Ureter (tissue), 1 donor: ENCODE results near the gene EIF5A. TPM values are rescaled to one million over a fixed set of nuclear protein-coding genes. Genes with fewer than 3 reads are reported as not detected.

Experiments
- DNase-seq: peaks from one replicate; pipeline ENCODE4 v3.0.0-alpha.2; 2020; ENCODE audit warnings: low spot score
- total RNA-seq: library from RNA; stranded (reverse); gene quantifications from one replicate; pipeline ENCODE4 v1.2.4, GENCODE V29; 2023
- donor health status: DM: yes; HTN: yes; CAD: no.

Gene EIF5A
- total RNA-seq, 1 donor from 2014 or later = 425 TPM

- DNase-seq = no peak
Observed at GRCh38 chr17:7355053-7355452, 47.6 kb downstream of the EIF5A start, which contains the start of gene TMEM95. Gene TMEM95, plus strand, starts transcription at chr17:7355156. Its CDS starts 49 bp downstream, at chr17:7355205.

GRCh38 chr17:7355573-7355972 is 48.1 kb downstream of the EIF5A start:
- no peak for DNase-seq

- DNase-seq = peak; percentile 77
Observed at GRCh38 chr17:7356072-7356549, 48.7 kb downstream of the EIF5A start.

- DNase-seq = no peak
Observed at GRCh38 chr17:7356756-7357155, 49.3 kb downstream of the EIF5A start.

GRCh38 chr17:7357381-7357780 is 50.0 kb downstream of the EIF5A start:
- no peak for DNase-seq

- no peak for DNase-seq
Observed at GRCh38 chr17:7361906-7362305, 54.5 kb downstream of the EIF5A start.

Other genes with a start within 250 kb of the EIF5A start
- gene CLEC10A, start 227.4 kb upstream of the EIF5A start, total RNA-seq = 5.1 TPM
- gene ASGR2, start 192.8 kb upstream of the EIF5A start, total RNA-seq = not detected
- gene ASGR1, start 128.3 kb upstream of the EIF5A start, total RNA-seq = 2.6 TPM
- 26.8 TPM for gene DLG4, start 87.8 kb upstream of the EIF5A start, total RNA-seq
- 855 TPM for gene ACADVL, start 87.7 kb upstream of the EIF5A start, total RNA-seq
- 38.4 TPM for gene DVL2, start 73.1 kb upstream of the EIF5A start, total RNA-seq
- gene PHF23, start 68.2 kb upstream of the EIF5A start, total RNA-seq = 37.6 TPM
- gene GABARAP, start 65.2 kb upstream of the EIF5A start, total RNA-seq = 453 TPM
- 116 TPM for gene CTDNEP1, start 55.9 kb upstream of the EIF5A start, total RNA-seq
- gene ELP5, start 55.4 kb upstream of the EIF5A start, total RNA-seq = 46.3 TPM
- gene CLDN7, start 45.1 kb upstream of the EIF5A start, total RNA-seq = 157 TPM
- gene SLC2A4, start 25.9 kb upstream of the EIF5A start, total RNA-seq = 11.2 TPM
- gene YBX2, start 13.0 kb upstream of the EIF5A start, total RNA-seq = not detected
- 67.6 TPM for gene GPS2, start 7.7 kb downstream of the EIF5A start, total RNA-seq
- 49.6 TPM for gene NEURL4, start 21.7 kb downstream of the EIF5A start, total RNA-seq
- gene ACAP1, start 28.9 kb downstream of the EIF5A start, total RNA-seq = 12.7 TPM
- 11.5 TPM for gene KCTD11, start 44.5 kb downstream of the EIF5A start, total RNA-seq
- not detected for gene TMEM95, start 47.5 kb downstream of the EIF5A start, total RNA-seq
- 12.3 TPM for gene TNK1, start 73.5 kb downstream of the EIF5A start, total RNA-seq
- 43.0 TPM for gene PLSCR3, start 86.9 kb downstream of the EIF5A start, total RNA-seq
- gene TMEM256, start 96.5 kb downstream of the EIF5A start, total RNA-seq = 115 TPM
- 22.3 TPM for gene NLGN2, start 100.2 kb downstream of the EIF5A start, total RNA-seq
- gene SPEM1, start 112.7 kb downstream of the EIF5A start, total RNA-seq = not detected
- gene SPEM2, start 118.0 kb downstream of the EIF5A start, total RNA-seq = not detected
- gene SPEM3, start 121.2 kb downstream of the EIF5A start, total RNA-seq = not detected
- gene TMEM102, start 127.8 kb downstream of the EIF5A start, total RNA-seq = 8.1 TPM
- 3.5 TPM for gene FGF11, start 131.9 kb downstream of the EIF5A start, total RNA-seq
- 6.8 TPM for gene CHRNB1, start 137.4 kb downstream of the EIF5A start, total RNA-seq
- 65.5 TPM for gene ZBTB4, start 172.0 kb downstream of the EIF5A start, total RNA-seq
- not detected for gene SLC35G6, start 173.8 kb downstream of the EIF5A start, total RNA-seq
- 151 TPM for gene POLR2A, start 176.7 kb downstream of the EIF5A start, total RNA-seq
- 30.6 TPM for gene TNFSF12, start 241.4 kb downstream of the EIF5A start, total RNA-seq